Cardiac muscle cell (in vitro differentiated cells and primary cell): ENCODE data around the gene MTREX. TPM values are rescaled to one million over a fixed set of nuclear protein-coding genes. Genes with fewer than 3 reads are reported as not detected.

Experiments used
- DNase-seq, 2 donors: peaks; one replicate each; pipeline versions ENCODE4 v3.0.0 to v3.0.0-alpha.2; 2010 to 2017; ENCODE audit warnings: low read depth in 1 of 2, low spot score in 1 of 2
- H3K27ac ChIP-seq: fragments of 200-600 bp; sonication (generic); 2 replicates; pipeline ENCODE4 v1.5.1; 2016
- H3K27me3 ChIP-seq: fragments of 200-600 bp; sonication (generic); 2 replicates; pipeline ENCODE4 v1.6.0; 2016; ENCODE audit warnings: control low read depth
- H3K36me3 ChIP-seq: fragments of 200-600 bp; sonication (generic); 2 replicates; pipeline ENCODE4 v1.5.1; 2016; ENCODE audit warnings: control low read depth
- H3K4me1 ChIP-seq: fragments of 200-600 bp; sonication (generic); 2 replicates; pipeline ENCODE4 v1.8.1; 2017; ENCODE audit warnings: low read depth, mild to moderate bottlenecking, mixed run types
- H3K4me3 ChIP-seq: fragments of 200-600 bp; sonication (generic); 2 replicates; pipeline ENCODE4 v1.5.1; 2016; ENCODE audit warnings: mild to moderate bottlenecking
- H3K9me3 ChIP-seq: fragments of 200-600 bp; sonication (generic); 2 replicates; pipeline ENCODE4 v1.5.1; 2017; ENCODE audit warnings: low read depth, mild to moderate bottlenecking, control low read depth
- CTCF ChIP-seq: IDR thresholded peaks from 2 replicates; pipeline ENCODE4 v1.5.1; 2012; ENCODE audit warnings: low read depth, mild to moderate bottlenecking, low read length
- polyA plus RNA-seq: library from polyadenylated mRNA; unstranded; fragments of >200 nt; fragmentation: Nextera tagmentation; extraction: Ambion mirVana; gene quantifications from 2 replicates; pipeline ENCODE4 v1.2.1, GENCODE V29; 2016
- total RNA-seq: library from RNA; depleted of rRNA; stranded (reverse); fragments of >200 nt; gene quantifications from 2 replicates; pipeline ENCODE4 v1.2.3, GENCODE V29; 2016

Gene MTREX
- total RNA-seq (43.9 and 65.2 TPM in 2 replicates), polyA plus RNA-seq (32.8 and 45.3 TPM in 2 replicates)

- peak within 1 kb of the TSS; percentile 94 for H3K27ac ChIP-seq
- no peaks in the 10 kb centered on the region for H3K36me3 ChIP-seq
- TF ChIP-seq CTCF, result no peak
- peaks cover 16% of the 10 kb centered on the region for H3K4me1 ChIP-seq
- no peaks in the 10 kb centered on the region for H3K9me3 ChIP-seq
- peak; percentile 94 for DNase-seq
- peak within 1 kb of the TSS; percentile 91 for H3K4me3 ChIP-seq
- no peaks in the 10 kb centered on the region for H3K27me3 ChIP-seq
Observed at GRCh38 chr5:55307383-55308253, at the start of gene MTREX, which contains the start of gene DHX29. Gene MTREX (plus strand): TSS chr5:55307989. CDS start chr5:55308014, 25 bp downstream. Gene DHX29 (minus strand): TSS chr5:55307694. CDS start chr5:55307573, 121 bp downstream.

GRCh38 chr5:55258339-55258738 is 49.5 kb upstream of the MTREX start:
- Histone ChIP-seq H3K27me3 (no peaks in the 10 kb centered on the region), H3K27ac (no peak overlapping the region), H3K4me3 (no peak overlapping the region), H3K36me3 (peaks cover 55% of the 10 kb centered on the region), H3K4me1 (no peaks in the 10 kb centered on the region), H3K9me3 (no peaks in the 10 kb centered on the region)
- DNase-seq, result no peak
- no peak for TF ChIP-seq CTCF

DNA sequence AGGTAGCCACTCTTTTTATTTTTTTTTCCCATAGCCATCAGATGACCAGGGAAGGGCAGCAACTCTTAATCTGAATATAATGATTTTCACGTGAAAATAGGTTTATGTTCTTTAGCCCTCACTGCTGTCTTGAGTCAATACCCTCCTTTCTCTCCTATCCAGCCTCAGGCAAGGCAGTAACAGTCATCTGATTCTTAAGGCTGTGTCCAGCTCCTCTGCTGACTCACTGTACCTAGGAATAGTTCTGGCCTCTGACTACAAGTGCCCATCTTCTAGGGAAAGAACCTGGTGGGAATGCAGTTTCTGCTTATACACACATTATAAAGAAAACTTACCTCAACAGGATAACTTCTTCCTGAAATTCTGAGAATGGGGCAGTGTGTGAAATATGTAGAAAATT is 31.0 kb upstream of the MTREX start:
- H3K4me3 ChIP-seq, result no peak overlapping the region
- no peaks in the 10 kb centered on the region for H3K4me1 ChIP-seq
- H3K27me3 ChIP-seq, result no peaks in the 10 kb centered on the region
- H3K9me3 ChIP-seq, result no peaks in the 10 kb centered on the region
- no peak for DNase-seq
- no peak for TF ChIP-seq CTCF
- peaks cover 65% of the 10 kb centered on the region for H3K36me3 ChIP-seq
- no peak overlapping the region for H3K27ac ChIP-seq

GRCh38 chr5:55278778-55279177 is 29.0 kb upstream of the MTREX start:
- no peaks in the 10 kb centered on the region for H3K9me3 ChIP-seq
- H3K4me1 ChIP-seq, result no peaks in the 10 kb centered on the region
- H3K36me3 ChIP-seq, result peaks cover 63% of the 10 kb centered on the region
- no peak overlapping the region for H3K4me3 ChIP-seq
- no peak overlapping the region for H3K27ac ChIP-seq
- DNase-seq, result no peak
- no peaks in the 10 kb centered on the region for H3K27me3 ChIP-seq
- no peak for TF ChIP-seq CTCF

DNA sequence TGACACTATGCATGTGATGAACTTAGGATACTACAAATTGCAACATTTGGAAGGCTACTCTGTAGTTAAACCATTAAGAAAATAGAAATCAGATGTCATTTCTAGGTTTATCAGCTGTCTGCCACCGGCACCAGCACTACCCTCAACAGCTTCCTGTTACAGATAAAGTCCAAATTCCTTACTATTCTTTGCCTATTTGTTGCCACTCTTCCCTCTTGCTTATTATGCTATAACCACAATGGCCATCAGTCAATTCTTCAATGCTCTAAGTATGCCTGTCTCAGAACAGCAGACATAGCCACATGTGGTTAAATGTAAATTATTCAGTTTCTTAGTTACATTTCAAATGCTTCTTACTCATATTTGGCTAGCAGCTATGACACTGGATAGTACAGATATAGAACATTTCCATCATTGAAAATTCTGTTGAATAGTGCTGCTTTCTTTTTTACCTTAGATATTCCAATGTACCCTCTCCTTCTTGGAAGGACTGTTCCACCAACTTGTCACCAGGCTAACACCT is 21.3 kb upstream of the MTREX start:
- H3K9me3 ChIP-seq, result no peaks in the 10 kb centered on the region
- TF ChIP-seq CTCF, result no peak
- peak overlapping the region; percentile 38 for H3K27ac ChIP-seq
- H3K4me1 ChIP-seq, result peaks cover 4% of the 10 kb centered on the region
- H3K27me3 ChIP-seq, result no peaks in the 10 kb centered on the region
- H3K36me3 ChIP-seq, result peaks cover 78% of the 10 kb centered on the region
- H3K4me3 ChIP-seq, result no peak overlapping the region
- peak in 1 of 2 donors; percentile 5 for DNase-seq
